Stimulated activated CD4-positive, alpha-beta T cell treated with anti-CD3 and anti-CD28 coated beads, Interleukin-1b, Interleukin-23, amount 100 ng/mL, for 1 hour (primary cell): ENCODE results near the gene UBB.

Experiments
- DNase-seq, 2 donors: peaks; one replicate each; pipeline ENCODE4 v3.0.0-alpha.2; 2020; ENCODE audit warnings: low read depth in 2 of 2

UBB gene

DNA sequence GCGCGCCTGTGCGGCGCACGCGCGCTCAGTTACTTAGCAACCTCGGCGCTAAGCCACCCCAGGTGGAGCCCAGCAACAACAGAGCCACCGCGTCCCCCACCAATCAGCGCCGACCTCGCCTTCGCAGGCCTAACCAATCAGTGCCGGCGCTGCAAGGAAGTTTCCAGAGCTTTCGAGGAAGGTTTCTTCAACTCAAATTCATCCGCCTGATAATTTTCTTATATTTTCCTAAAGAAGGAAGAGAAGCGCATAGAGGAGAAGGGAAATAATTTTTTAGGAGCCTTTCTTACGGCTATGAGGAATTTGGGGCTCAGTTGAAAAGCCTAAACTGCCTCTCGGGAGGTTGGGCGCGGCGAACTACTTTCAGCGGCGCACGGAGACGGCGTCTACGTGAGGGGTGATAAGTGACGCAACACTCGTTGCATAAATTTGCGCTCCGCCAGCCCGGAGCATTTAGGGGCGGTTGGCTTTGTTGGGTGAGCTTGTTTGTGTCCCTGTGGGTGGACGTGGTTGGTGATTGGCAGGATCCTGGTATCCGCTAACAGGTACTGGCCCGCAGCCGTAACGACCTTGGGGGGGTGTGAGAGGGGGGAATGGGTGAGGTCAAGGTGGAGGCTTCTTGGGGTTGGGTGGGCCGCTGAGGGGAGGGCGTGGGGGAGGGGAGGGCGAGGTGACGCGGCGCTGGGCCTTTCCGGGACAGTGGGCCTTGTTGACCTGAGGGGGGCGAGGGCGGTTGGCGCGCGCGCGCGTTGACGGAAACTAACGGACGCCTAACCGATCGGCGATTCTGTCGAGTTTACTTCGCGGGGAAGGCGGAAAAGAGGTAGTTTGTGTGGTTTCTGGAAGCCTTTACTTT, at the start of gene UBB:
UBB (plus strand) TSS at position 452 of the 856 bp plus-strand sequence. CDS start 817 bp downstream, outside the sequence.
- DNase-seq, result peak; percentile 74 to 91

DNA sequence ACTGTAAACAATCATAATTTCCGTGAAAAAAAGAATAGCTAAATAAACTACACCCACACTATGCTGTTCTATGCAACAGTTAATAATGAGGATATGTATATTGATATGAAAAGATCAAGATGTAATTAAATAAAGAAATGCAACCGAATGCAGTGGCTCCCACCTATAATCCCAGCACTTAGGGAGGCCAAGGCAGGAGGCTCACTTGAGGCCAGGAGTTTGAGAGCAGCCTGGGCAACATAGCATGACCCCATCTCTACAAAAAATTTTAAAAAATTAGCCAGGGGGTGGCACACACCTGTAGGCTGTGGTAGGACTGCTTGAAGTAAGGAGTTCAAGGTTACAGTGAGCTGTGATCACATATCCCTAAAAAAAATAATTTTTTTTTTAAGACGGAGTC, 42.5 kb upstream of the UBB start:
- DNase-seq, result no peak

DNA sequence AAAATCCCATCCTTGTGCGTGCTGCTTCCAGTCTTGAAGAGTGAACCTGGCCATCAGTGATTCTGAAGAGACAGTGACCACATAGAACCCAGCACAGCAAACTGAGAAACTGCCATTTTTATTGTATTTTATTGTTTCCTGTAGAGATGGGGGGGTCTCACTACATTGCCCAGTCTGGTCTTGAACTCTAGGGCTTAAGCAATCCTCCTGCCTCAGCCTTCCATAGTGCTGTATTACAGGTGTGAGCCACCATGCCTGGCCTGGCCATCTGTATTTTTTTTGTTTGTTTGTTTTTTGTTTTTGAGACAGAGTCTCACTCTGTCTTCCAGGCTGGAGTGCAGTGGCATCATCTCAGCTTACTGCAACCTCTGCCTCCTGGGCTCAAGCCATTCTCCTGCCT, 41.5 kb upstream of the UBB start:
- no peak for DNase-seq

DNA sequence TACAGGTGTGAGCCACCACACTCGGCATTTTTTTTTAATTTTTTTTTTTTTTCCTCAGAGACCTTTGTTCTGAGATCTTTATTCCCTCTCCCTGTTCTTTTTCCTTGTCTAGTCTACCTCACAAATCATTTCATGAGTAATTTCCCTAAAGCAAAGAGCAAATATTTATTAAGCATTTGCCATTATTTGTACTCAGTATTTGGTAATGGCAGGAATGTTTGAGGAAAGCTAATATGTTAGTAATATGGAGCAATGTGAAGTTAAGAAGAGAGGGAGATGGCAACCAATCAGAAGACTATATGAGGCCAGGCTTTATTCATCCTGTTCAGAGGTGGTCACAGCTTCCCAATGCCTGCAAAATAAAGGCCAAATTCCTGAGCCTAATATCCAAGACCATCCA, 40.9 kb upstream of the UBB start:
- no peak for DNase-seq

DNA sequence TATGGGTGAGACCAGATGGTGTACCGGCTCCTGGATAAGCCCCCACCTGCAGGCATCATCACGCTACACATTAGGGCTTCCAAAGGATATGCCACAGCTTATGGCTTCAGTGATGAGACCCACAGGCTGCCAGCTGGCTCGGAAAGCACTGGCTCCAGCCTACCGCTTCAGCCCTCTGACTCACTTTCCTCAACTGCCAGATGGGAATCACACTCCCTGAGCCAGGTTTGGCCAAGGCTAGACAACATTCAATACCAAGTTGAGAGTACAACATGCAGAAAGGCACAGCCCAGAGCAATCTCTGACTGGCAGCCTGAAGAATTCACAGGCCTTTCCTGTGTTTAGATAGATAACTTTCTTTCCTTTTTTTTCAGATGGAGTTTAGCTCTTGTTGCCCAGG, 37.9 kb upstream of the UBB start:
- no peak for DNase-seq

DNA sequence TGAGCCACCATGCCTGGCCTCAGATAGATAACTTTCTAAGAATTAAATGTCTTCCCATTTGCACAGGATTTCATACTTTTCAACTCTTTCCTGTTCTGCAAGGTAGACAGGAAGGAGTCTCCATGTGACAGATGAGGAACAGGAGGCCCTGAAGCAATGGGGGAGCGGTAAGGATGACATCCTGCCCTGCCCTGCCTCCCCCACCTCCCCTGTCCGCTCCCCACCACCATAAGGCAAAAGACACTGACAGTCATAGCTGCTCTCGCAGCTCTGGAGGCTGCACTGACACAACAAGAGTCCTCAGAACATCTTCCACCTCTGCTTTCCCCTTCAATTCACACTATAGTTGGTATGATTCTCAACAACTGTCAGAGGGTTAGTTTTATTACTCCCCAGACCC, 37.3 kb upstream of the UBB start:
- no peak for DNase-seq

DNA sequence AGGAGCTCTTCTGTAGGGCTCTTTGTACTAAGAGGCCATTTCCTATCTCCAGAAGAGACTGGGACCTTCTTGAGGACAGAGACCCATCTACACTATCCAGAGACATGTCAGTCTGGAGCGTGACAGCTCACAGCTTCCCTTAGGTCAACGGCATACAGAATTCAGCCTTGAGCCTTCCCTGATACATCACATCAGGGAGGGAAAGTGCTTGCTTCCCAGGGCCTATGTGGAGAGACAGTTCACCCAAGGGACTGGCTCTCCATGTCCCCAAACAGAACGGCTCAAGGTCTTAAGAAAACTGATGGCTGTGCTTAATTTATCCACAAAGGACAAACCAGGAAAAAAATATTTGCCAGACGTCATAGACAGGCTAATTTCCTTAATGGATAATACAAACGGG, 35.3 kb upstream of the UBB start:
- no peak for DNase-seq

DNA sequence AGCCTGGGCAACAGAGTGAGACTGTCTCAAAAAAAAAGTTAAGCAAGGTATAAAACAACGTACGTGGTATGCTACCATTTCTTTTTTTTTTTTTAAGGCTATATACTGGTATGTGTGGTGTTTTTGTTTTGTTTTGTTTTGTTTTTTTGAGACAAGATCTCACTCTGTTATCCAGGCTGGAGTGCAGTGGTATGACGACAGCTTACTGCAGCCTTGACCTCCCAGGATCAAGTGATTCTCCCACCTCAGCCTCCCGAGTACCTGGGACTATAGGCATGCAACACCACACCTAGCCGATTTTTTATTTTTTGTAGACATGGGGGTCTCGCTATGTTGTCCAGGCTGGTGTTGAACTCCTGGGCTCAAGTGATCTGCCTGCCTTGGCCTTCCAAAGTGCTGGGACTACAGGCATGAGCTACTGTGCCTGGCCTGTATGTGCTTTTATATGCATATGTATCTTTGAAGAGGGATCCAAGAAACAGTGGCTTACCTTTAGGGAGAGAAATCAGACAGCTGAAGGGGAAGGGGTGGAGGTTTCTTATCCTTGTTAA, 34.1 kb upstream of the UBB start:
- no peak for DNase-seq

DNA sequence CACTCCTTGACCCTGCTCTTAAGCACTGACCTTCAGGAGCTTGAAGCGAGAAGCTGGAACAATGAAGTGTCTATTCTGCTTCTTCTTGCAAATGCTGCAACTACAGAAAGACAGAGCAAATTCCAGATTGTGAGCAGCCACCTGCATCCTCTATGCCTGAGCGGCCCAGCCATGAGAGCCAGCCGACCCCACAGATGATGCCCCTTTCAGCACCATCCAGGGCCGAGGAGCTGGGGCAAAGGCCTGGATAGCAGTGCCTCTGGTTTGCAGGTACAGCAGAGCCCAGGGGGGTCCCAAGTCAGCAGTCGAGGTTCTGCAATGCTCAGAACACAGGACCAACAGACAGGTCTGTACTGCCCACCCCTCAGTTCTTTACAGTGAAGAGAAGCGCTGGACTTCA, 32.3 kb upstream of the UBB start:
- DNase-seq, result no peak

DNA sequence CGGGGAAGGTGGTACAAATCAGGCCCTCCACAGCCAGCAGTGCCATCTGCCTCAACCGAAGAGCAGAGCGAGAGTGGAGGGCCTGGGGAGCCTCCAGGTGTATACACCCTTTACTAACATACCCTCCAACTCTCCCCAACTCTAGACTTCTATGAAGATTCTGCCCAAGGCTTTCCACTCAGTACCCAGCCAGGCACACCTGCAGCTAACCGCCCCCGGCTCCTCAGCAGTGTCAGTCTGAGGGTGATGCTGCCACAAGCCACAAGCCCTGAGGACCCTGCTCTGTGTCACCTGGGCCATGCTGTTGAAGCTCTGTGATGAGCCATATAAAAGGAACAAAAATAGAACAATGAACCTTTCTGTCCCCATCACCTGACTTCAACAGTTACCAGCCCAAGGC, 31.5 kb upstream of the UBB start:
- DNase-seq, result no peak

DNA sequence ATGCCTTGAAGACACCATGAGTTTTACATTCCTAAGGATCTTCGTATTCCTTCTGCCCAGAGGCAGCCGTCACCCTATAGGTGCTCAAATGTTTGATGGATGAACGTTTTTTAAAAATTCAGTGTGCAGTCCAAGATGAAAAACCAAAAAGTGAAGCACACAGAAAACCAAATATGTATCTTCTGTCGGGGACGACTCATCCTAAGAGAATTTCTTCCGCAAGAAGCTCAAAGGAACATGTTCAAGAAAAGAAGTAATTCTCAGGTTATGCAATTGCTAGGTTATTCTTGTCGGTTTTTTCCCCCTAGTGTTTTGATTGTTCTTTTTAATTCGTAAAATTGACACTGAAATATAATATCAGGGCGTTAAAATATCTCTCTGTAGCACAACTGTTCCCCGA, 29.1 kb upstream of the UBB start:
- DNase-seq, result no peak

DNA sequence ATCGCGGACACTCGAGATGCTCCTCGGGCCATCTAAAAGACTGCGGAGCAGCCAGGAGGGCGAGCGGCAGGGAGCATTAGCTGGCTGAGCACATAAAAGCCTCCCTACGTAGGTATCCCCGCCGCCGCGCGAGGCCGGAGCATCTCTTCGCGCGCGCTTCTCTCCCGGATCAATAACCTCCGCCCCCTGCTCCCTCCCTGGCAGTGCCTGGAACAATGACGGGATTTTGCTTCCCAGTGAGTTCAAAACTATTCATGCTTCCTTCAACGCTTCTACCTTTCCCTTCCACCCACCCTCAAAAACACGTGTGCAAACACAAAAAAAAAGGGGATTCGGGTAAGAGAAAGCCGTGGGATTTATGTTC, 28.6 kb upstream of the UBB start:
- peak in 1 of 2 donors; percentile 10 for DNase-seq

DNA sequence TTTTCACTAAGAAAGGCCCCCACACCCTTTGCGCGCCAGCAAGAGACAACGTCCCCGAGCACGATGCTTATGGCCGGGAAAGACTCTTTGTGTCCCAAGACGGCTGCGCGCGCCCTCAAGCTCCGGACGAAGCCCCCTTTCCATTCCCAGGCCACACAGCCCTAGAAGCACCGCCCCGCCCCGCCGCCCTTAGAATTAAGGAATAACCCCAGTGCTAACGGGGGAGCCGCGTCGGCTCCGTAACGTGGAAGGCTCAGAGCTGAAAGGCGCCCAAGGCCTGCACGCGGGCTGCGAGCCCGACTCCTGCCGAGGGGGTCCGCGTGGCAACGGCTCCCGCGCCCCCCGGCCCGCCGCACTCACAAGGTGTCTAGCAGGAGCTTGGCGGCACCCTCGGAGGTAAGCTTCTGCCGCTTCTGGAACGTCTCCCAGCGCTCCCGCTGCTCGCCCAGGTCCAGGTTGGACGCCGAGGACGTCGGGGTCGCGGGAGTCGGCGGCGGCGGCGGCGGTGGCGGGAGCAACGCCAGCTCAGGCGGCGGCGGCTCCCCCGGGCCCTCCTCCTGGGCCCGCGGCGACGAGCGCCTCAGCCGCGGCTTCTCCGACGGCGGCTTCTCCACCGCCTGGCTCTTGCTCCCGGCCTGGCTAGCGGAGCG, 28.1 kb upstream of the UBB start:
- peak in 1 of 2 donors; percentile 20 for DNase-seq

DNA sequence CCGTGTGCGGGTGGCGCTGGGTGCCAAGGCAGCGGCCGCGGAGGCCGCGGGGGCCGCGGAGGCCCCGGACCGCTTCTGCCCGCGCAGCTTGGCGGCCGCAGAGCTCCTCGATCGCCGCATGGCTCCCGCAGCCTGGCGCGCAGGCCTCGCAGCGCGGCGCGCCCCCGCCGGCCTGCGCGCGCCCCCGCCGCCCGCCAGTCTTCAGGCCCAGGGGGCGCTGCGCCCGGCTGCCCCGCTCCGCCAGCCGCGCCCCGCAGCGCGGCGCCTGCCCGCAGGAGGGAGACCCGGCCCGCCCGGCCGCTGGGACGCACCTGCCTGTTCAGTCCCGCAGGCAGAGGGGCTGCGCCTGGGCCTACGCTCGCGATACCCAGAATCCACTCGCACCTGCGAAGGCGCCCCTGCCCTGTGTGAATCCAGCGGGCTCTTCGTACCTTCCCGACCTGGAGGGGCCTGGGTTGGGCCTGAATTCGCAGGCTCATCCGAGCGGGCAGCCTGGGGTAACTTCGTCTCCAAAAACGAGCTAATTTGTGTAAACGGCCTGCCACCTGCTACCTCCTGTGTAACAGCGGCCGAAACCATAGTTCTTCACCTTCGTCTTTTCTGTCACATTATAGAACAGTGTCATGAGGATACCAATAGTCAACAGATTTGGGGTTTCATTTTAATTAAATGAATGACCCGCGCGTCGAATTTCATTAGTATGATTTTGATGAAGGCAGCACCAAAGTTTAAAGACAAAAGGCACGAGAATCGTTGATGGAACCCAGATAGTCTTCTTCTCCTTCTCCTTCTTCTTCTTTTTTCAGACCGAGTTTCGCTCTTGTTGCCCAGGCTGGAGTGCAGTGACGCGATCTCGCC, 27.3 kb upstream of the UBB start, which contains the start of gene CENPV:
CENPV (minus strand) TSS at position 153 of the 858 bp plus-strand sequence; CDS start at position 120, 33 bp downstream.
- DNase-seq, result peak; percentile 15 to 55

DNA sequence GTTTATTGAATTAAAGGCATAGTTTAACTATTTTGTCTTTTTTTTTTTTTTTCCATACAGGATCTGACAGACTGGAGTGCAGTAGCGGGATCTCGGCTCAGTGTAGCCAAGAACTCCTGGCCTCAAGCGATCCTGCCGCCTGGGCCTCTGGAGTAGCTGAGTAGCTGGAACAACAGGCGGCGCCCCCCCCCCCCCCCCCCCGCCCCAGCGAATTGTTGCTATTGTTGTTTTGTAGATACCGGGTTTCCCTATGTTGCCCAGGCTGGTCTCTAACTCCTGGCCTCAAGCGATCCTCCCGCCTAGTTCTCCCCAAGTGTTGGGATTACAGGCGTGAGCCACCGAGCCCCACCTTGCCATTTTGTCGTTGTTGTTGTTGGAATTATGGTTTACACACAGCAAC, 26.3 kb upstream of the UBB start:
- DNase-seq, result no peak

DNA sequence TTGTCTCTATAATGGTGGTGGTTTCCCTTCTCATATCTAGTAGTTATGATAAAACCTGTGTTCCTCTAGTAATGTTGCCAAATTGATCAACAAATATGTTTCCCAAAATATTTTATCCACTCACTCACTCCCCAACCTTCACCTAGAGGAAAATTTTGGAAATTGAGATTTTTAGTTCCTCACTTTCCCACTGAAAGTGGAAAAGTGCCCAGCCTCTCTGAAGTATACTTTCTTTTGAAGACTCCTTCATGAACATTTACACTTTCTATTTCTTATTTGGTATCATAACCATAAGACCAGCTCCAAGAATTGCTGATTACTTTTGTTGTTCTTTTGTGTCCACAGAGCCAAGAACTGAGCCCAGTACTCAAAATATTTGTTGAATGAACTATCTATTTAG, 22.5 kb upstream of the UBB start:
- DNase-seq, result no peak

DNA sequence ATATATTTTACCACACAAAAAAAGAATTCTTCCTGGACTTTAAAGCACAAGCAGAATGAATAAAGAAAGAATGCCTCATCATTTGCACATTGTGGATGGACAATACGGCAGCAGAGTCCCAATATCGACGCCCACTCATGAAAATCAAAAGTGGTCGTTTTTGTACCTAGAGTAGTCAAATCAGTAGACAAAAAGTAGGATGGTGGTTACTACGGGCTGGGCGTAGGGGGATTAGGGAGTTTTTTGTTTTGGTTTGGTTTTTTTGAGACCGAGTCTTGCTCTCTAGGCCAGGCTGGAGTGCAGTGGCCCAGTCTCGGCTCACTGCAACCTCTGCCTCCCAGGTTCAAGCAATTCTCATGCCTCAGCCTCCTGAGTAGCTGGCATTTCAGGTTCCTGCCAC, 19.0 kb upstream of the UBB start:
- DNase-seq, result no peak

DNA sequence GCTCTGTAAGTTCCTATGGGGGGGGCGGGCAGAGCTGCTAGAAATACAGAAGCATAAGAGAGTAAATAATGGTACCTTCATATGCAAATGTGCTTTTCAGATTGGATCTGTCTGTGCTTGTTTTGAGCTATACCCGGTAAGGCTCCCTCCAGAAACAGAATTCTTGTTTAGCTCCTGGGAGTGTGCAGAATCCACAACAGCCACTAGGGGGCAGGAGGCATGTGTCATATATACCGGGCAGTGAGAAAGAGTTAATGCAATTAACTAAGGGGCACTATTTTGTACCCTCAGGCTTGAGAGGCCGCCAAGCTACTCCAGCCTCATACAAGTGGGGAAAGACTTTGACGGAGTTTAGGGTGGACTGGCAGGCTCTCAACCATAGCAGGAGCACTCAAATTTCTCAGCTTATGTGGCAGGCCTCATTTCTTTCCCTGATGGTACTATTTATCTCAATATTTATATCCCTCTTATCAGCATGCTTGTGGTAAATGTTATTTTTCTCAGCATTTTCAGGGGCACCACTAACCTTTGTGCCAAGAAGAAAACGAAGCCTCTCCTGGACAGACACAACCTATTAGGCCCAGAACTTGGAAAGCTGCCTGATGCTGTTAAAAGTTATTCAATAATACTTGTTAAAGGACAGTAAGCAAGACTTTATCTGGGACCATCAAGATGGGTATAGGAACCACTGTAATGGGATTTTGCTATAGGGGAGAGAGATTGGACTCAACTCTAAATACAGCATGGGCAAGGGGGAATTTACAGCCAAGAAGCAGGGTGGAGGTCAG, 16.9 kb upstream of the UBB start:
- DNase-seq, result peak; percentile 47 to 64

DNA sequence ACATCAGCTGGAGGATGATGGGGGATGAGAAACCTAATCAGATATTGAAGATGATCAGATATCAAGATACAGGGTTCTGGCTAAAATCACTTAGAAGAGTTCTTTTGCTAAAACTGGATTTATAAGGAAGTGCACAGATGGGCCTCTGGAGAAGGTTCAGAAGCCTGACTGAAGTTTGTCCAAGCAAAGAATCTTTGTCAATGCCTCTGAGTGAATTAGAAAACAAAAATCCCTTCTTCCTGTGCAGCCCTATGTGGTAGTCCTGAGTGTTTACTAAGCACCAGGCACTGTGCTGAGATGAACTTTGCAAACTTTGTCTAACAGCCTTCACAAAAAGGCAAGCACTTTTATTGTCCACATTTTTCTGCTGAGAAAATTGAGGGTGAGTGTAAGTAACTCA, 16.3 kb upstream of the UBB start:
- no peak for DNase-seq

DNA sequence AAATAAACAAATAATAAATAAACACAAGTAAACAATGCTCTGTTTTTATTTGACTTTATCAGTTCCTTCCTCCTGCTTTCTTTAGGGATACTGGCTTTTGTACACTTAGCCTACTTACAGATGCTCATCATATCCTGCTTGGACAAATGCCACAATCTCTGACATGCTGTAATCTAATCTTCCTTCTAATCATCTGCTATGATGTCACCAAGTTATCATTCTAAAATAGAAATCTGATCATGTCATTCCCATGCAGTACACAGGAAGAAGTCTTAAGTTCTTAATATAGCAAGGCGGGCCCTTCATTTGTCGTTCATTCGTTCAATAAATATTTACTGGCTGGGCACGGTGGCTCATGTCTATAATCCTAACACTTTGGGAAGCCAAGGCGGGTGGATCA, 9.1 kb upstream of the UBB start:
- no peak for DNase-seq
